Heart right ventricle (tissue), 16 donors: ENCODE measurements around the gene VPS9D1. TPM values are rescaled to one million over a fixed set of nuclear protein-coding genes. Genes with fewer than 3 reads are reported as not detected.
A peak's percentile ranks its signal among the peaks of the same experiment; 100 is the strongest.

ENCODE experiments used
- ATAC-seq, 8 donors: fragments of 200-7000 bp; cut with Tn5 transposase; one replicate each; pipeline ENCODE4 v1.9.1; 2020; ENCODE audit warnings: mild to moderate bottlenecking in 8 of 8, moderate library complexity in 8 of 8, moderate number of reproducible peaks in 1 of 8
- DNase-seq, 2 donors: peaks; one replicate each; pipeline ENCODE4 v3.0.0-alpha.2; 2020
- H3K27ac ChIP-seq, 10 donors: fragments of 200-600 bp; sonication (generic) in 2 of 10; one replicate each; pipeline versions ENCODE4 v1.5.0 to v1.8.0; 2020 to 2022; ENCODE audit warnings: mild to moderate bottlenecking in 3 of 10
- H3K27me3 ChIP-seq, 7 donors: fragments of 200-600 bp; one replicate each; pipeline ENCODE4 v1.8.0; 2021 to 2022; ENCODE audit warnings: mild to moderate bottlenecking in 2 of 7
- H3K36me3 ChIP-seq, 9 donors: fragments of 200-600 bp; sonication (generic) in 1 of 9; one replicate each; pipeline versions ENCODE4 v1.5.0 to v1.8.0; 2020 to 2022; ENCODE audit warnings: mild to moderate bottlenecking in 2 of 9
- H3K4me1 ChIP-seq, 9 donors: fragments of 200-600 bp; sonication (generic) in 1 of 9; one replicate each; pipeline versions ENCODE4 v1.5.0 to v1.8.0; 2020 to 2022; ENCODE audit warnings: mild to moderate bottlenecking in 4 of 9
- H3K4me3 ChIP-seq, 10 donors: fragments of 200-600 bp; sonication (generic) in 2 of 10; one replicate each; pipeline versions ENCODE4 v1.5.0 to v1.8.0; 2020 to 2022; ENCODE audit warnings: mild to moderate bottlenecking in 7 of 10, moderate library complexity in 2 of 10
- H3K9me3 ChIP-seq, 11 donors: fragments of 200-600 bp in 10 of 11; sonication (generic) in 2 of 11; one replicate each; pipeline versions ENCODE4 v1.5.0 to v1.8.0; 2013 to 2022; ENCODE audit warnings: mild to moderate bottlenecking in 2 of 11, control low read depth in 1 of 11, moderate library complexity in 1 of 11
- WGBS, 2 donors: extraction: QIAGEN DNeasy Blood & Tissue Kit; methylation state at CpG; one replicate each; pipeline ENCODE4 v1.1.7; 2013; ENCODE audit warnings: inconsistent platforms in 1 of 2; 5-methylcytosine and 5-hydroxymethylcytosine counted together
- intact Hi-C, 10 donors: fragments of 100-400 bp; cut with DNase I; formaldehyde crosslinking; loops; one replicate each; pipeline versions ENCODE4 v1.11.1 to v1.14.2; 2022
- polyA plus RNA-seq, 2 donors: library from polyadenylated mRNA; stranded (reverse); fragments of 200-250 nt; gene quantifications; one replicate each; pipeline ENCODE4 v1.2.3, GENCODE V29; 2013
- total RNA-seq, 10 donors: library from RNA; stranded (reverse); fragmentation: NEBNext Ultra II Directional in 3 of 10; extraction: Animal tissue kit (Norgen Biotek cat#: 25700) in 3 of 10; gene quantifications; one replicate each; pipeline versions ENCODE4 v1.2.1 to v1.2.4, GENCODE V29; 2021 to 2023
- TF ChIP-seq, protein P1 (sequence below), 9 donors: fragments of 200-600 bp; sonication (generic) in 2 of 9; IDR thresholded peaks; one replicate each; pipeline versions ENCODE4 v1.5.0 to v1.8.0; 2021 to 2022; ENCODE audit warnings: antibody characterized with exemption in 9 of 9, mild to moderate bottlenecking in 5 of 9, moderate library complexity in 1 of 9
- donor health status: Arrhythmogenic right ventricular cardiomyopathy.
- donor health status: ischemic (EF 13 %, LVEDD 7.1; RV severe dilation, severe dysfunction).
- donor health status: healthy with polysubstance abuse.
- donor health status: DM: no; HTN: yes; CAD: no.
- donor health status: DM: no; HTN: no; CAD: no.
- donor health status: ischemic (EF 25% LVEDD 6.9; RV normal size, moderate dysfunction).
- donor health status: ischemic (EF 25% LVEDD 5.7; RV mildly dilated, moderate dysfunction).
- donor health status: healthy.
- donor health status: DM: yes; HTN: yes; CAD: no.
- donor health status: Ischemic cardiomyopathy.
- donor health status: ischemic (EF 35%, LVEDD 5.7; RV mildly dilated, moderate dysfunction).
- donor health status: nonischemic (EF 11% LVEDD 7.7; RV severe dilation, severe dysfunction).
- donor health status: DM: yes; HTN: yes; CAD: no.
- donor health status: PGD.
- donor health status: ischemic (EF 29% LVEDD 5.4; RV normal size, mild dysfunction).
- donor health status: nonischemic (EF 23%, LVEDD 6.1; RV moderate dilation, normal function).

Gene VPS9D1
- total and polyA plus RNA-seq, 12 donors: 7.0 to 41.0 (median 11.8) TPM

DNA sequence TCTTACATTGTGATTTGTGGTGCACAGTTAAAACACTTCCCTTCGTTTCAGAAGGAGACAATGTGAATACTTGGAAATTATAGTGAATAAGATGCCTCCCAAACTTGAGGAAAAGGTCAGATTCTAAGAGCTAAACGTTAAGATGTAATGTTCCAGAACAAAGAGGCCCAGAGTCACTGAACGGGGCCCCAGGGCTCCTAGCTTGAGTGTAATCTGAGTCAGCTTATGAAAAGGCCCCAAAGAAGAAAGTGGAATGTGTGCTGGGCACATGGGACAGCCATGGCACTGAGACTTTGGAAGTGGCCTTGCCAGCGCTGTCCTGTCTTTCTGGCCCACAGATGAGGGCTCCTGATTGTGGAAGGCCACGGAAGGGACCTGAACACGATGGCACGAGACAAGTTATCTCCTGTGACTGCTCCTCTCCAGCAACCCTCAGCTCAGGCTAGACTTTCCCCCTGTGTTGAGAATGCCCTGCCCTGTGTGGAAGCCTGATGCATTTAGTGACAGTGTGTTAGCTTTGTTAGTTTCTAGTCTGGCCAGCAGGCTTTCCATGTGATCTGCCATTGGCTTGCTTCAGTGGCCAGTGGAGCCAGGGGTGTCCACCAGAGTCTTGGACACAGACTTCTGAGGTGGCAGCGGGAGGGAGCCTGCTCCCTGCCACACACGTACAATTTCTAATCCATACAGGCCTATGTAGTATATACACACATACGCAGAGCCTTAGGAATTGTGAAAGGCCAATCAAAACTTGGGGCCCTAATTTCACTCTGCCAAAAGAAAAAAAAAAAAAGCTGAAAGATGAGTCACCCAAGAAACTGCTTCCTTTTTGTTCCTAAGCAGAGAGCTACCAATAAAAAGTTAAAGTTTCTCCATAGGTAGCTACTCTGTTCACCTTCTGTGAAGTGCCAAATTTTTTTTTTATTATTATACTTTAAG is 49.9 kb downstream of the VPS9D1 start:
- Histone ChIP-seq H3K9me3 (peaks cover 0 to 6% (median 0%) of the 10 kb centered on the region in 11 donors), H3K27me3 (no peaks in the 10 kb centered on the region), H3K36me3 (no peaks in the 10 kb centered on the region), H3K4me1 (peaks cover 0 to 4% (median 0%) of the 10 kb centered on the region in 9 donors), H3K27ac (no peak overlapping the region), H3K4me3 (no peak overlapping the region)
- no peak for ATAC-seq
- TF ChIP-seq, protein P1, sequence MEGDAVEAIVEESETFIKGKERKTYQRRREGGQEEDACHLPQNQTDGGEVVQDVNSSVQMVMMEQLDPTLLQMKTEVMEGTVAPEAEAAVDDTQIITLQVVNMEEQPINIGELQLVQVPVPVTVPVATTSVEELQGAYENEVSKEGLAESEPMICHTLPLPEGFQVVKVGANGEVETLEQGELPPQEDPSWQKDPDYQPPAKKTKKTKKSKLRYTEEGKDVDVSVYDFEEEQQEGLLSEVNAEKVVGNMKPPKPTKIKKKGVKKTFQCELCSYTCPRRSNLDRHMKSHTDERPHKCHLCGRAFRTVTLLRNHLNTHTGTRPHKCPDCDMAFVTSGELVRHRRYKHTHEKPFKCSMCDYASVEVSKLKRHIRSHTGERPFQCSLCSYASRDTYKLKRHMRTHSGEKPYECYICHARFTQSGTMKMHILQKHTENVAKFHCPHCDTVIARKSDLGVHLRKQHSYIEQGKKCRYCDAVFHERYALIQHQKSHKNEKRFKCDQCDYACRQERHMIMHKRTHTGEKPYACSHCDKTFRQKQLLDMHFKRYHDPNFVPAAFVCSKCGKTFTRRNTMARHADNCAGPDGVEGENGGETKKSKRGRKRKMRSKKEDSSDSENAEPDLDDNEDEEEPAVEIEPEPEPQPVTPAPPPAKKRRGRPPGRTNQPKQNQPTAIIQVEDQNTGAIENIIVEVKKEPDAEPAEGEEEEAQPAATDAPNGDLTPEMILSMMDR (IDR thresholded peaks at IDR 0.05): no peak
- 91 to 92% methylated on average over 10 of the region's 10 CpGs for WGBS, 2 donors
- no peak for DNase-seq
- intact Hi-C loops: no loop called here

- Histone ChIP-seq H3K36me3 (peaks cover 0 to 3% (median 0%) of the 10 kb centered on the region in 9 donors), H3K4me1 (peaks cover 0 to 4% (median 0%) of the 10 kb centered on the region in 9 donors), H3K4me3 (no peak overlapping the region), H3K27ac (no peak overlapping the region), H3K9me3 (peaks cover 0 to 6% (median 0%) of the 10 kb centered on the region in 11 donors), H3K27me3 (no peaks in the 10 kb centered on the region)
- intact Hi-C loops: no loop called here
- ATAC-seq: peak in 1 of 8 donors; percentile 55
- TF ChIP-seq, protein P1 (IDR thresholded peaks at IDR 0.05): no peak
- no peak for DNase-seq
- 94 to 95% methylated on average over 10 to 13 of the region's 13 CpGs for WGBS, 2 donors
Observed at GRCh38 chr16:89669755-89670154, 50.9 kb downstream of the VPS9D1 start.

GRCh38 chr16:89668790-89669158 is 51.9 kb downstream of the VPS9D1 start:
- Histone ChIP-seq H3K9me3 (peaks cover 0 to 6% (median 0%) of the 10 kb centered on the region in 11 donors), H3K4me3 (no peak overlapping the region), H3K27ac (no peak overlapping the region), H3K4me1 (peaks cover 0 to 4% (median 0%) of the 10 kb centered on the region in 9 donors), H3K27me3 (no peaks in the 10 kb centered on the region), H3K36me3 (peaks cover 0 to 11% (median 0%) of the 10 kb centered on the region in 9 donors)
- TF ChIP-seq, protein P1 (IDR thresholded peaks at IDR 0.05): no peak
- ATAC-seq: no peak
- DNase-seq: no peak
- 72 to 78% methylated on average over 5 of the region's 5 CpGs for WGBS, 2 donors
- intact Hi-C loops: no loop called here

DNA sequence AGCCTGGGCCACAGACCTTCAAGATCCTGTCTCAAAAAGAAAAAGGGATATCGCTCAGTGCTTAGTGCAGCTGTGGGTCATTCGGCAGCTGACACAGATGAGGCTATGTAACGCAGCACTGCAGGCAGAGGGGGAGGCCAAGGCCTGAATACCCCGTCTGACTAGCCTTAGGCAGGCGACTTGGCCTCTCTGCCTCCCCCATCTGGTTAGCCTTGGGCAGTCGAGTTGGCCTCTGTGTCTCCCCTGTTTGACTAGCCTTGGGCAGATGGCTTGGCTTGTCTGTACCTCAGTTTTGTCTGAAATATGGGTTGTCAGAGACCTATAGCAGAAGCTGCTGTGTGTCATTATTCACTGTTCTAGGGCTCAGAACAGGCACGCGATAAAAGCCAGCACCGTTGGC is 53.1 kb downstream of the VPS9D1 start:
- H3K9me3 ChIP-seq: peaks cover 0 to 6% (median 0%) of the 10 kb centered on the region in 11 donors
- DNase-seq (no peak), ATAC-seq (no peak)
- H3K4me3 ChIP-seq: no peak overlapping the region
- TF ChIP-seq, protein P1 (IDR thresholded peaks at IDR 0.05): no peak
- no peak overlapping the region for H3K27ac ChIP-seq
- no peaks in the 10 kb centered on the region for H3K4me1 ChIP-seq
- H3K36me3 ChIP-seq: peaks cover 0 to 19% (median 0%) of the 10 kb centered on the region in 9 donors
- WGBS, 2 donors: 84 to 87% methylated on average over 9 of the region's 9 CpGs
- no peaks in the 10 kb centered on the region for H3K27me3 ChIP-seq
- intact Hi-C loops: no loop called here
